GM12864 (cell line): ENCODE results near the gene JARID2.

Experiments used
- DNase-seq: peaks from one replicate; pipeline ENCODE4 v3.0.0-alpha.2; 2011; ENCODE audit warnings: low read depth
- H3K4me3 ChIP-seq: 2 replicates; pipeline ENCODE4 v1.5.1; 2011; ENCODE audit warnings: mild to moderate bottlenecking, low read depth, low read length, control low read depth
- CTCF ChIP-seq: IDR thresholded peaks from 2 replicates; pipeline ENCODE4 v1.5.1; 2011; ENCODE audit warnings: low read depth, mild to moderate bottlenecking, moderate library complexity, low read length, control low read depth, inconsistent platforms; ENCODE audit errors: missing control alignments

JARID2 gene

GRCh38 chr6:15409301-15410125 lies 163.6 kb downstream of the JARID2 start:
- TF ChIP-seq CTCF, result no peak
- DNase-seq, result no peak

GRCh38 chr6:15410126-15410391 lies 164.2 kb downstream of the JARID2 start:
- H3K4me3 ChIP-seq, result no peak overlapping the region
- TF ChIP-seq CTCF, result no peak
- no peak for DNase-seq

More at GRCh38 chr6:15409301-15410125, 163.6 kb downstream of the JARID2 start:
- H3K4me3 ChIP-seq, result no peak overlapping the region

DNA sequence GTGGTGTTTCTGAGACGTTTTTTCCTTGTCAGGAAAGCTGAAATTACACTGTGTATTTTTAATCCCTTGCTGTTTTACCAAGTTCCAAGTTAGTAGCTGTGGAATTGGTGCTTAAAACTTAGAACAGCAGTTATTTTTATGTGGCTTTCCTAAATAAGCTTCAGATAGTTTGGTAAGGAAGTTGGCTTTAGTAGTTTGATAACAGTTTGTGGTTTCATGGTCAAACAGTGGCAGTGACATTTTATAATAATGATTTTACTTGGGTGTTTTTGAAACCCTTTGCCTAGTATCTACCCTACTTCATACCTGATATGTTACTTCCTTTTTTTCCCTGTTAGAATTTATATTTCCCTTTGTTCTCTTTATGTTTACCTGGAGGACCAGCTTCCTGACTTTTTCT lies 164.9 kb downstream of the JARID2 start:
- no peak for DNase-seq
- no peak overlapping the region for H3K4me3 ChIP-seq
- TF ChIP-seq CTCF, result no peak

DNA sequence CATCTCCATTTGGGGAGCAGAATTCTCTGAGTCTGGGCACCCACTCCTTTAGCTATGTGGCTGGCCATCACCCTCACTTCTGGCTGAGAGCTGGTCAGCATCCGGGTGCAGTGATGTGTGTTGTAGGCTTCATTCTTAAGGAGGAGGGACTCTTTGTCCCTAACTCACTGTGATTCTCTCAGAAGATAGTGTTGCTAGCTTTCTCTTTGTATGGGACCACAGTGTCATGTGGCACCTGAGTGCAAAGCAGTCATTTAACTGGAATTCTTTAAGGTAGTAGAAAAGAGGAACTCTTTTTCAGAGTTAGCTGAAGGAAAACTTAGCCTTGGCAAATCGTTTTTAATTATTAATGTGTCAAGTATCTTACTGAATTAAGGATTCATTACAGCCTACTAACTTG lies 165.9 kb downstream of the JARID2 start:
- no peak overlapping the region for H3K4me3 ChIP-seq

DNA sequence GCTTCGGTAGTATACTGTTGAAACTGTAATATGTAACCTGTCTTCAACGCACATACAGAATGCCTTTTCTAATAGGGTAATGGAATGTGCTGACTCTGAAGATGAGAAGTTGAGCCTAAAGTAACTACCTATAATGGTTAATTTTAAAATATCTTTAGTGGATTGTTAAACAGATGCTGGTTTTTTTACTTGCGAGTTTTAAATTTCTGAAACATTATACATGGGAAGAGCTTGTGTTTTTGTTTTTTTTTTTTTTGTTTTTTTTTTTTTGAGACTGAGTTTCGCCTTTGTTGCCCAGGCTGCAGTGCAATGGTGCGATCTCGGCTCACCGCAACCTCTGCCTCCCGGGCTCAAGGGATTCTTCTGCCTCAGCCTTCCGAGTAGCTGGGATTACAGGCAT lies 166.9 kb downstream of the JARID2 start:
- TF ChIP-seq CTCF, result no peak
- DNase-seq, result no peak
- H3K4me3 ChIP-seq, result no peak overlapping the region

More for the DNA sequence above, 165.9 kb downstream of the JARID2 start:
- TF ChIP-seq CTCF, result no peak
- DNase-seq, result no peak

GRCh38 chr6:15413466-15414234 lies 167.8 kb downstream of the JARID2 start:
- no peak overlapping the region for H3K4me3 ChIP-seq
- no peak for TF ChIP-seq CTCF
- DNase-seq, result no peak
